ENCODE results near the gene GGN. TPM values are rescaled to one million over a fixed set of nuclear protein-coding genes. Genes with fewer than 3 reads are reported as not detected.
"Not testable (repeated sequence)": the region's sequence is repeated elsewhere in the genome, so short reads cannot be mapped to it uniquely, and the experiment has no call there.

The GGN gene
- total RNA-seq, 1 donor from 2014 or later, result not detected

DNA sequence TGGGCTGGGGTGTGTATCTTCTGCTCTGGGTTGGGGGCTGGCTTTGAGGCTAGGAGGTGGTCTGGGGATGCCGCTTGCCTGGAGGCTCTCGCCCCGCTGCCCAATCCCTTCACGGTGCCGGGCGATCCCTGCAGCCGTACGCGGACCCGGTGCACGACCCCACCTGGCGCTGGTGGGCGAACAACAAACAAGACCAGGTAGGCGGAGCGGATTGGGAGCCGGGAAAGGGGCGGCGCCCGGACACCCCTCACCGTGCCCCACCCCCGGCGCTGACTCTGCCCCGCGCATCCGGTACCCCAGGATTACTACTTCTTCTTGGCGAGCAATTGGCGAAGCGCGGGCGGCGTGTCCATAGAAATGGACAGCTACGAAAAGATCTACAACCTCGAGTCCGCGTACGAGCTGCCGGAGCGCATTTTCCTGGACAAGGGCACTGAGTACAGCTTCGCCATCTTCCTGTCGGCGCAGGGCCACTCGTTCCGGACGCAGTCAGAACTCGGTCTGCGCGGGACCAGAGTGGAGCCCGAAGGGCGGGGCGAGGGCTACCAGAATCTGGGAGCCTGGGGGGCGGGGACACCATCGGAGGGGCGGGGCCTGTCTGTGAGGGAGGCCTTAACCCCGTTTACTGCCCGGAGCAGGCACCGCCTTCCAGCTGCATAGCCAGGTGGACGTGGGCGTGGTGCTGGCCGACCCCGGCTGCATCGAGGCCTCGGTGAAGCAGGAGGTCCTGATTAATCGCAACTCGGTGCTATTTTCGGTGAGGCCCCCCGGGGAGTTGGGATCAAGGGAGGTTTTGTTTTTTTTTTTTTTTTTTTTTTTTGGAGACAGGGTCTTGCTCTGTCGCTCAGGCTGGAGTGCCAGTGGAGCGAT, 25.5 kb downstream of the GGN start:
- peak; percentile 43 for DNase-seq (ENCODE audit: low spot score)

DNA sequence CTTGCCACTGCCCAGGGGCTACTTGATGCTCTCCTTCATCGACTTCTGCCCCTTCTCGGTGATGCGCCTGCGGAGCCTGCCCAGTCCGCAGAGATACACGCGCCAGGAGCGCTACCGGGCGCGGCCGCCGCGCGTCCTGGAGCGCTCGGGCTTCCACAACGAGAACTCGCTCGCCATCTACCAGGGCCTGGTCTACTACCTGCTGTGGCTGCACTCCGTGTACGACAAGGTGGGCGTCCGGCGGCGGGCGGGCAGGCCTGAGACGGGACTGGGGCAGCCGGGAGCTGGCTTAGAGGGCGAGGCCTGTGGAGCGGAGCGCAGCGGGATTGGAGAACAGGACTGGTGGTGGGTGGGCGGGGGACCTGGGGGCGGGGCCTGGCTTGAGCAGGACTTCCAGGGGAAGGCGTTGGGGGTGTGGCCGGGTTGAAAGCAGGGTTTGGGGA, 26.2 kb downstream of the GGN start:
- DNase-seq (ENCODE audit: low spot score), result peak; percentile 78

DNA sequence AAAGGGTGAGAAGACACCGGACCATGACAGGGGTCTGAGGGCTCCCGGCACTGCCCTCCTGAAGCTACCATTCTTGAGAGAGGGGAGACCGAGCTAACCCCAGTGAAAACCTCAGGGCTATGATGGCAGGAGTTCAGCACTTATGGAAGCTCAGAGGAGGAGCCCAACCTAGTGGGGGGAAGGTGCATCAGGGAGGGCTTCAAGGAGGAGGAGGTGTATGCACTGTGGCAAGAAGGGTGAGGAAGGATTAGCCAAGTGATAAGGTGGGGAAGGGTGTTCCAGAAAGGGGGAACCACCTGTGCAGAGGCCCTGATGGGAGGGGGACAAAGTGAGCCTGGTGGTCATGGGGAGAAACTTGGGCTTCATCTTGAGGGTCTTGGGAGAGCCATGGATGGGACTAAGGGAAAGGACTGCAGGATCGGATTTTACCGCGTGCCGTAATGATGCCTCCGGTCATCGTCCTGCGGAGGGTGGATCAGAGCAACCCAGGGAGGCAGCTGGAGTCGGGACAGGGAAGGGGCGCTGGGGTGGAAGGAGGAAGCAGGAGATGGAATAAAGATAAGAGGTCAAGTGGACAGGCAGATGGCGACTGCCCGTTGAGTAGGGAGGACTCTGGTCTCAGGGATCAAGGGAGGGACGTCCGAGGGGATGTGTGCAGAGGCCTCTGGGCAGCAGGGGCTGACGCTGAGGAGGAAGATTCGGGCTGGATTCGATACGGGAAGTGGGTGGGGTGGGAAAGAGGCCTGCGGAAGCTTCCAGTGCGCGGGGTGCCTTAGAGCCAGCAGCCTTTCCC, 26.8 kb downstream of the GGN start:
- no peak for DNase-seq (ENCODE audit: low spot score)

DNA sequence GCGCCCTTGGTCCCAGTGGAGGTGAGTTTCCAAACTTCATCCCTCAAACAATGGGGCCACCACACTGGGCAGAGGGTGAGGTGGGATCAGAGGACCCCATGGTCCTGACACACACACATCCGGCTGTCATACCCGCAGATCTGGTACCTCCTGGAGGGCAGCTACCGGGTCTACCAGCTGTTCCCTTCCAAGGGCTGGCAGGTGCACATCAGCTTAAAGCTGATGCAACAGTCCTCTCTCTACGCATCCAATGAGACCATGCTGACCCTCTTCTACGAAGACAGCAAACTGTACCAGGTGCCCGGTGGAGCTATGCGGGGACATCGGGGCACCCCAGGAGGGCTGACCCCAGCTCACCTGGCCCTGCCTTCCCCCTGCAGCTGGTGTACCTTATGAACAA, 27.5 kb downstream of the GGN start:
- DNase-seq (ENCODE audit: low spot score), result no peak

DNA sequence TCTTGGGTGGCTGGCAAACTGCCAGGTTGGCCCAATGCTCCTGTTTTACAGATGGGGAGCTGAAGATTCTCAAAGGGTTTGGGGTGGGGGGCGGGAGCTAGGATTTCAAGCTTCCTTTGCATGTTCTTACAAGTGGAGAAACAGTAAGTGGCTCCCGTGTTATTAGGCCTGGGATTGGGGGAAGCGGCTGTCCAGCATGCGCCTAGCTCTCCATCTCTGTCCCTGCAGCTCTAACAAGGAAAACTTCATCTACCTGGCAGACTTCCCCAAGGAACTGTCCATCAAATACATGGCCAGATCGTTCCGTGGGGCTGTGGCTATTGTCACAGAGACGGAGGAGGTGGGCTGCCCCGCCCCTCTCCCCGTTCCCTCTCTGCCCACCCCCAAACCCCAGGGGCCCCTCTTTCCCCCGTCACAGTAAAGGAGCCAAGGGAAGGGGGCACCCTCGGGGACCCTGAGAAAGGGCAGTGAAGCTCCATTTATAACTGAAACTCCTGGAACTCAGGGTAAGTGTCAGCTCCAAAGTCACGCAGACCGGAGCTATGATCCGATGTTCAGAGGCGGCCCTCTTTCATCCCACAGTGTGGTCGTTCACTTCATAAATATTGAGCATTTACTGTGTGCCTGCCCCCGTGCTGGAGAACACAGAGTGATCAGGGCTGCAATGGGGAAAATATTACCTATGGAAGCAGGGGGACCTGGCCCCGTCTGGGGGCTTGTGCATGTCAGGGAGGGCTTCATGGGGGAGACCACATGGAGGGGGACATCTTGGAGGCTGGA, 28.4 kb downstream of the GGN start:
- DNase-seq (ENCODE audit: low spot score), result no peak

DNA sequence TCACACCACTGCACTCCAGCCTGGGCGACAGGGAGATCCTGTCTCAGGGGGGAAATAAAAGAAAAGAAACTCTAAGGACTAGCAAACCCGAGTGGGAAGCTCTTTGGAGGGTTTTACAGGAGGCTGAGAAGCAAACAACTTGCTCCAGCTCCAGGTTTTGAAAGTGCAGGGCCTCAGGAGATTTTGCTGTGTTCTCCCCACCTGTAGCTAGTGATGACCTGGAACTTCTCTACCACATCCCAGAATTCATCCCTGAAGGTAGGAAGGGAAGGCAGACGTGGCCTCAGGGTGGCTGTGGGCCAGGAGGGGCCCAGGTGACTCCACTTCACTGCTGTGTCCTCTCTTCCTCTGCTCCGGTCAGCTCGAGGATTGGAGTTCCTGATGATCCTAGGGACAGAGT, 29.8 kb downstream of the GGN start:
- DNase-seq (ENCODE audit: low spot score), result no peak

DNA sequence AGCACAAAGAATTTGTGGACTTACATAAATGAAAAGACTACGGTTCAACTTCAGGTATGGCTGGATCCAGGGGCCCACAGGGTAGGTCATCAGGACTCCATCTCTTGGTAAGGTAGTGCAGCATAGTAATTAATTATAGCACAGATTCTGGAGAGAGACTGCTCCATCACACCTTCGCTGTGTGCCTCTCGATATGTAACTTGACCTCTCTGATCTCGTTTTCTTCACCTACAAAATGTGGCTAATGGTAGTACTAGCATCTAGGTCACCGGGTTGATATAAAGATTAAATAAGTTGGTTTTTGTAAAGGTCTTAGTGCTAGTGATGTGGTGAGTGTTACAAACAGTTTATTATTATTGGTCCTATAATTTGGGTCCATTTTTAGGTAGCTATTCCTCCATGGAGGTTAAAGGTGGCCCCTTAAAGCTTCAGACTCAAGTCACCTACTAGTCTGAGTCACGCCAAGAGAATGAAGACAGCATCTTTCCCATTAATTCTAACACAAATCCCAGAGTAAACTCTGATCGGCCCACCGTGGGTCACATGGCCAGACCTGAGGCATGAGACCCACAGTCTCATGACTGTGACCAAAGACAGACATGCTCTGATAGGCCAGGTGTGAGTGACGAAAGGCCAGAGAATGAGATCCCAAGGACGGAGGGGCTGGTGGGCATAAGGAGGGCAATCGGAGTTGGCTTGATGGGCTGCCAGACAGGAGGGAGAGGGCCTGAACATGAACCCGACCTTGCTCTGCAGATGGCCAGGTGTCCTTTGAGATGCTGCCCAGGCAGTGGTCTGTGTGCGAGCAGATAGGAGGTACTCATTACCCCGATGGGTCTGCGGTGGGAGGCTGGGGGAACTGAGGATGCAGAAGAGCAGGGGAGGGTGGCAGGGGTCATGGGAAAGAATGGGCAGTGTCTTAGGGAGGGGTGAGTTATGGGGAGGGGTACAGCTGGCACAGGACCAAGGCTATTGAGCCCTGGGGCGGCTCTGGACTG, 31.8 kb downstream of the GGN start:
- DNase-seq (ENCODE audit: low spot score), result no peak

DNA sequence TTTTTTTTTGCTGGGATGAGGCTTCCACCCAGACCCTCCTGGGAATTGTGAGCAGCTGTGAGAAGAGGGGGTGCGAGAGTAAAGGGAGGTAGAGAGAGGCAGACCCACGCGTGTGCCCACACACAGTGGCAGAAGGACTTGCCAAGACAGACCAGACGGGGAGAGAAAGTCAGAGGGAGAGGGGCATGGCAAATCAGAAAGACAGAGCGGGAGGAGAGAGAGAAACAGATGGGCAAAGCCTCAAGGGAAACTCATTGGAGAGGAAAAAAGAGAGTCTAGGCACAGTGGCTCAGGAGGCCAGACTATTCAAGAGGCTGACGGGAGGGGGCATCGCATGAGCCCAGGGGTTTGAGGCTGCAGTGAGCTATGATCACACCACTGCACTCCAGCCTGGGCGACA, 35.2 kb downstream of the GGN start:
- no peak for DNase-seq (ENCODE audit: low spot score)

DNA sequence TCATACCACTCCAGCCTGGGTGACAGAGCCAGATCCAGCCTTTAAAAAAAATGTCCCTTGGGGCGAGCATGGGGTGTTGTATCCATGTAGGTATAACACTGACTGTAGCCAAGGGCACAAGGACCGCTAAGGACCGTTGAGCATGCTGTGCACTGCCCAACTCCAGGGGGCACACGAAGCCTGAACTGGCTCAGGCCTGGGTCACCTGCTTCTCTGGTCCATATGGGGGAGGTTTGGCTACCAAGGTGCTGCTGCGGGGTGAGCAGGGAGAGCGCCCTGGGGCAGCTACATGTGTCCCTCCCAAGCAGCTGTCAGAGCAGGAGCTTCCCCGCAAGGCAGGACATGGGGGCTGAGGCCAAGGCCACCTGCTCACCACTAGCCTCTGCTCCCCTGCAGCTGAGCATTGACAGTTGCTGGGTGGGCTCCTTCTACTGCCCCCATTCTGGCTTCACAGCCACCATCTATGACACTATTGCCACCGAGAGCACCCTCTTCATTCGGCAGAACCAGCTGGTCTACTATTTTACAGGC, 35.9 kb downstream of the GGN start:
- no peak for DNase-seq (ENCODE audit: low spot score)

DNA sequence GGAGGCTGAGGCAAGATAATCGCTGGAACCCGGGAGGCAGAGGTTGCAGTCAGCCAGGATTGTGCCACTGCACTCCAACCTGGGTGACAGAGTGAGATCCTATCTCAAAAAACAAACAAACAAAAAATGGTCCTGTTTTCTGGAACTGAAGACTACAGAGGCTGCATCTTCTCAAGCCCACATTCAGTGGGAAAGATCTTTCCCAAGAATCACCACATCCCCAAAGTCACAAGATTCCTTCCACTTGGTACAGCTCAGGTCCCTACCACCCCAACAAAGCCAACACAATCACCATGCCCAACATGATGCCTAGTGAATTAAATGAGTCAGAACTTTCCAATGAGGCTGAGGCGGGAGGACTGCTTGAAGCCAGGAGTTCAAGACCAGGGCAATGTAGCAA, 37.0 kb downstream of the GGN start:
- no peak for DNase-seq (ENCODE audit: low spot score)

DNA sequence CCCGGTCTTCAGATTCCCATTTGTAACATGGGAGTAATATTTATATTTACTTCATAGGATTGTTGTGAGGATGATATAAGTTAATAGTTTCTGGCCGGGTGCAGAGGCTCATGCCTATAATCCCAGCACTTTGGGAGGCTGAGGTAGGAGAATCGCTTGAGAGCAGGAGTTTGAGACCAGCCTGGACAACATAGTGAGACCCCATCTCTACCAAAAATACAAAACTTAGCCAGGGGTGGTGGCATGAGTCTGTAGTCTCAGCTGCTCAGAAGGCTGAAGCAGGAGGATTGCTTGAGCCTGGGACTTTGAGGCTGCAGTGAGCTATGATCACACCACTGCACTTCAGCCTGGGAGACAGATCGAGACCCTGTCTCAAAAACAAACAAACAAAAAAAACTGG, 41.0 kb downstream of the GGN start:
- no peak for DNase-seq (ENCODE audit: low spot score)

DNA sequence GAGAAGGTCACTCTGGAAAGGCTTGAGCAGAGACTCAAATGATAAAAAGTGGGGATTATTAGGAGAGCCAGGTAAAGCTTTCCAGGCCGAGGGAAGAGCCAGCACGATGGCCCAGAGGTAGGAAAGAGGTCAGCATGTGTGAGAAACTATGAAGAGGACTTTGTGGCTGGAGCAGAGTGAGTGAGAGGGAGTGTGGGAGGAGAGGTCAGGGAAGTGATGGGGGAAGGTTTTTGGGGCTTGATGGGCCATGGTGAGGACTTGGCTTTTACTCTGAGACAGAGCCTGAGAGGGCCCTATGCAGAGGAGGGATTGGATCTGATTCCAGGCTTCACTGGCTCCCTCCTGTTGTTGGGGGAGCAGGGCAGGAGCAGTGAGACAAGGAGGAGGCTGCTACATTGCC, 46.9 kb downstream of the GGN start:
- DNase-seq (ENCODE audit: low spot score), result no peak

DNA sequence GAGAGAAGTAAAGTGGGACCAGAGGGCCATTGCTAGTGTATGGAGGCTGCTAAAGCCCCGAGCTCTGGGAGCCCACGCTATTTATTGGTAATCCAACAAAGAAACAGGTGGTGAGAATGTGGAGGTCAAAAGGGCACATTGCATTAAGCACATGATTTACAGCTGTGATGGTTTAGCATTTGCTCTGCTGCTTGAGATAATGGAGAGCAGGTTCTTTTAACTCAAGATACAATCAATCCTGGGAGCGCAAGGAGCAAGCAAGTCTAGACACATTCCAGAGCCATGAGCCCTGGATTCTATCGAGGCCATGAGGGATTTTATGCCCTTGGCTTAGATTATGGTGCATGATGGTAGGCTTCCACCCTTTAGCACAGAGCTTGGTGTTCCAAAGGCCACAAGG, 48.8 kb downstream of the GGN start:
- not testable (repeated sequence) for DNase-seq (ENCODE audit: low spot score)

DNA sequence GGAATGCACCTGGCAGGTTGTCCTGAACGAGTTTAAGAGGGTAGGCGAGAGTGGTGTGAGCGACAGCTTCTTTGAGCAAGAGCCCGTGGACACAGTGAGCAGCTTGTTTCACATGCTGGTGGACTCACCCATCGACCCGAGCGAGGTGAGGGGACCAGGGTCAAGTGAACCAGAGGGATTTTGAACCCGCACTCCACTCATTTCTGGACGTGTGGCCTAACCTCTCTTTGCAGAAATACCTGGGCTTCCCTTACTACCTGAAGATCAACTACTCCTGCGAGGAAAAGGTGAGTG, 50.5 kb downstream of the GGN start:
- DNase-seq (ENCODE audit: low spot score), result no peak

DNA sequence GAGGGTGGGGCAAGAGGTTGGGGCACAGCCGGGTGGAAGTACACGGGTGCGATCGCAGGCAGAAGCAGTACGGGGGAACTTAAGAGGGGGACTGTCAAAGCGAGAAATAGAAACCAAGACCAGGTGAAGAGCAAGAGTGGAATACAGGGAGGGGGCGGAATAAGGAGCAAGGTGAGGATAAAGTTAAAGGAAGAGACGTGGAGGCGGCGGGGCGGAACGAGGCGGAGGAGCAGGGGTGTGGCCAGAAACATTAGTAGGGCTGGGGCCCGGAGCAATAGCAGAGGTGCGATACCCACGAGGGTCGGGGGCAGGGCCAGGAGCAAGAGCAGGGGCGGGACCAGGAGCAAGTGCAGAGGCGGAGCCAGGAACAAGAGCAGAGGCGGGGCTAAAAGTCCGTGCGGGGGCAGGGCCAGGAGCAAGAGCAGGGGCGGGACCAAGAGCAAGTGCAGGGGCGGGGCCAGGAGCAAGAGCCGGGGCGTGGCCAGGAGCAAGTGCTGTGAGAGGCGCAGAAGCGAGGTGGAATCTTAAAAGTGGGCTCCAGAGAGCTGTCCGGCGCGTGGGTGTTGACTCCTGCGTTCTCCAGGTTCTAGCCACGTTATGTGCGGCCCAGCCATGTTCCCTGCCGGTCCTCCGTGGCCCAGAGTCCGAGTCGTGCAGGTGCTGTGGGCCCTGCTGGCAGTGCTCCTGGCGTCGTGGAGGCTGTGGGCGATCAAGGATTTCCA, 51.0 kb downstream of the GGN start:
- DNase-seq (ENCODE audit: low spot score), result peak; percentile 93

DNA sequence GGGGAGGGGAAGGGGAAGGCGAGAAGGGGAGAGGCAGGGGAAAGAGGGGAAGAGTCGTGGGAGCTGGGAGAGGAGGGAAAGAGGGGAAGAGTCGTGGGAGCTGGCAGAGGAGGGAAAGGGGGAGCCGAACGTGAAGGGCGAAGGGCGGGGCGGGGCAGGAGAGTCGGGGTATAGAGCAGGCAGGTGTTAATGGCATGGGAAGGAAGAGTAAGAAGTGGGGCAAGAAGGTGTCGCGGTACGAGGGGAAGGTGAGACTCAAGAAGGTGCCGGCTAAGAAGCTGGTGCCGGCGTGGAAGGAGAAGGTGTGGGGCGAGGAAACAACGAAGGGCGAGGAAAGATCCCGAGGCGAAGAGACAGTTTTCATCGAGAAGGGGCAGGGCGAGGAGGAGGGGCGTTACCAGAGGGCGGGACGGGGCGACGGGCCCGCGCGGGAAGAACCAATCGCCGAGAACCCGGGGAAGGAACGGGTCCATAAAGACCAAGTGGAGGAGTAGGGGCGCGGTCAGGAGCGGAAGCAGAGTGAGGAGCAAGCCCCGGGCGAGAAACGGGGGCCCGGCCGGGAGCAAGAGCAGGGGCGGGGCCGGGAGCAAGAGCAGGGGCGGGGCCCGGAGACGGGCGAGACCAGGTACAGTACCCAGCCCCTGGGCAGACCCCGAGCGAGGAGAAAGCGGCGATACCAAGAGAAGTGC, 51.7 kb downstream of the GGN start:
- peak; percentile 99 for DNase-seq (ENCODE audit: low spot score)

Data from umbilical cord (tissue), 2 donors.